ENCODE data around the gene ZNF648.
A peak's percentile ranks its signal among the peaks of the same experiment; 100 is the strongest.

Gene ZNF648

GRCh38 chr1:182065126-182065845, 3.8 kb upstream of the ZNF648 start:
- TF ChIP-seq POLR2A (IDR thresholded peaks at IDR 0.05; ENCODE audit: low read depth, low read length) (no peak), POLR2AphosphoS5 (IDR thresholded peaks at IDR 0.05; ENCODE audit: low read depth, low read length) (no peak), TAF1 (IDR thresholded peaks at IDR 0.05; ENCODE audit: borderline replicate concordance, low read depth, low read length) (no peak)
- FAIRE-seq (no peak), DNase-seq (ENCODE audit: insufficient read length) (no peak)

DNA sequence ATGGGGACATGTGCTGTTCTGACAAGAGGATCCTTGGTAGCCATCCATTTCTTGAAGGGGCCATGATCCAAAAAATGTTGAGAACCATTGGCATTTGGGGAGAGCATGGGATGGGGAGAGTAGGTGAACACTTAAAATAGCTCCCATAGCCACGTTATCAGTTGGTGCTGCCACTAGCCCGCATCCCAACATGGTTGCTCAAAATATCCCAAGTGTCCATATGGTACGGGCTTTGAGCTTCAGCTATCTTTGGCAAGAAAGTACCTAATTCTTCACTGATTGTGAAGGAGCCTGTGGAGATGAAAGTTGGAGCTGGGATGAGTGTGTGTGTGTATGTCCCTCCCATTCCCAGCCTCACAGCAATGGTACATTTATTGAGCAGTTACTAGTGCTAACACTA, 3.1 kb upstream of the ZNF648 start:
- no peak for TF ChIP-seq TAF1 (IDR thresholded peaks at IDR 0.05; ENCODE audit: borderline replicate concordance, low read depth, low read length)
- TF ChIP-seq POLR2AphosphoS5 (IDR thresholded peaks at IDR 0.05; ENCODE audit: low read depth, low read length): no peak
- no peak for TF ChIP-seq POLR2A (IDR thresholded peaks at IDR 0.05; ENCODE audit: low read depth, low read length)
- FAIRE-seq: no peak
- DNase-seq (ENCODE audit: insufficient read length): no peak

DNA sequence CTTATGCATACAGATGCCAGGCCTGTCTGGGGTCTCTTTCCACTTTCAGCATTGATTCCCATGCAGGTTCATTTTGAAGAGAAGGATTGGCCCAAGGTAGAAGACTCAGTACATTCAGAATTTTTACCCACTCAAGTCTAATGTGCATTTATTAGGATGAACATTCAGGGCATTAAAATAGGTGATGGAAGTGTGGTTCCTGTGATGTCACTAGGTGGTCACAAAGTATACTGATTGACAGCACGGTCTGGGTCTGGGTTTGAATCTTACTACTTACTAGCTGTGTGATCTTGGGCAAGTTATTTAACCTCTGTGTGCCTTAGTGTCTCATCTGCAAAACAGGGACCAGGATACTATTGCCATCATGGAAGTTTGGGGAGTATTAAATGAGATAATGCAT, 711 bp upstream of the ZNF648 start:
- no peak for DNase-seq (ENCODE audit: insufficient read length)
- TF ChIP-seq TAF1 (IDR thresholded peaks at IDR 0.05; ENCODE audit: borderline replicate concordance, low read depth, low read length) (no peak), POLR2A (IDR thresholded peaks at IDR 0.05; ENCODE audit: low read depth, low read length) (no peak)
- FAIRE-seq: no peak

GRCh38 chr1:182060877-182061276, 635 bp downstream of the ZNF648 start:
- FAIRE-seq (no peak), DNase-seq (ENCODE audit: insufficient read length) (no peak)
- TF ChIP-seq POLR2A (IDR thresholded peaks at IDR 0.05; ENCODE audit: low read depth, low read length): no peak

DNA sequence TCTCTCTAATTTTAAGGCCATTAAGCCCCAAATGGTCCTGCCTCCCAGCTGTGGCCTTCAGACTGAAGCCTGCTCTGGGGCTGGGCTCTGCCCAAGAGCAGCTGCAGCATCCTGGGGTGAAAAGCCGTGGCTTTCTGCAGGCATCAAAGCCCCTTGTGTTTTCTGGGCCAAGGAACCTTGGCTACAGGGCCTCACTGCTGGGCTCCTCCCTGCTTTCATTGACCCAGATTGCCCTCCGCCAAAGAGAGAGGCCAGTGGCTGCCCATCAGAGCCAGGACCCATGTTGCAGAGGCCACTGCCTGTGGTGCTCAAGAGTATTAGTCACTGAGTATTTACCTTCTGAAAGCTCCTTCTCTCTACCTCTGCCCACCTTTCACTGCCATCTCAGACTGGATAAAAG, 1.6 kb downstream of the ZNF648 start:
- TF ChIP-seq TAF1 (IDR thresholded peaks at IDR 0.05; ENCODE audit: borderline replicate concordance, low read depth, low read length): no peak
- DNase-seq (ENCODE audit: insufficient read length) (no peak), FAIRE-seq (no peak)

DNA sequence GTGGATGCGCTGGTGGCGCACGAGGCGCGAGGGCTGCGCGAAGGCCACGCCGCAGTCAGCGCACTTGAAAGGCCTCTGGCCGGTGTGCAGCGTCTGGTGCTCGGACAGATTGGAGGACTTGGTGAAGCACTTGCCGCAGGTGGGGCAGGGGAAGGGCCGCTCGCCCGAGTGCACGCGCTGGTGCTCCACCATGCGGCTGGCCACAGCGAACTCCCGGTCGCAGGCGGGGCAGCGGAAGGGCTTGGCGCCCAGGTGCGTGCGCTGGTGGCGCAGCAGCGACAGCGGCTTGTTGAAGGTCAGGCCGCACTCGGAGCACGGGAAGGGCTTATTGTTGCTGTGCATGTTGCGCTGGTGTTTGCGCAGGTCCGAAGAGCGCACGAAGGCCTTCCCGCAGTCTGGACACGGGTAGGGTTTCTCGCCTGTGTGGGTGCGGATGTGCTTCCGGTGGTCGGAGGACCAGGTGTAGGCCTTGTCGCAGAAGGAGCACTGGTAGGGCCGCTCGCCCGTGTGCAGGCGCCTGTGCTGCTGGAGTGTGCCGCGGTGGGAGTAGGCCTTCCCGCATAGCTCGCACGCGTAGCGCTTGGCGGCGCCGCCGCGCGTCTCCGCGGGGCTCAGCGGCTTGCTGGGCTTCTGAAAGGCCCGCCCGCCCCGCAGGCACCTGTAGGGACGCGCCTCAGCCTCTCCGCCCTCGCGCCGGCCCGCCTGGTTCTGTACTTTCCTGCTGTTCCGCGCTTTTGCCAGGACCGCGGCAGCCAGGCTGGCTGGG, 4.7 kb downstream of the ZNF648 start:
- TF ChIP-seq TAF1 (IDR thresholded peaks at IDR 0.05; ENCODE audit: borderline replicate concordance, low read depth, low read length): no peak
- no peak for TF ChIP-seq POLR2AphosphoS5 (IDR thresholded peaks at IDR 0.05; ENCODE audit: low read depth, low read length)
- no peak for TF ChIP-seq POLR2A (IDR thresholded peaks at IDR 0.05; ENCODE audit: low read depth, low read length)
- no peak for DNase-seq (ENCODE audit: insufficient read length)
- FAIRE-seq: no peak

DNA sequence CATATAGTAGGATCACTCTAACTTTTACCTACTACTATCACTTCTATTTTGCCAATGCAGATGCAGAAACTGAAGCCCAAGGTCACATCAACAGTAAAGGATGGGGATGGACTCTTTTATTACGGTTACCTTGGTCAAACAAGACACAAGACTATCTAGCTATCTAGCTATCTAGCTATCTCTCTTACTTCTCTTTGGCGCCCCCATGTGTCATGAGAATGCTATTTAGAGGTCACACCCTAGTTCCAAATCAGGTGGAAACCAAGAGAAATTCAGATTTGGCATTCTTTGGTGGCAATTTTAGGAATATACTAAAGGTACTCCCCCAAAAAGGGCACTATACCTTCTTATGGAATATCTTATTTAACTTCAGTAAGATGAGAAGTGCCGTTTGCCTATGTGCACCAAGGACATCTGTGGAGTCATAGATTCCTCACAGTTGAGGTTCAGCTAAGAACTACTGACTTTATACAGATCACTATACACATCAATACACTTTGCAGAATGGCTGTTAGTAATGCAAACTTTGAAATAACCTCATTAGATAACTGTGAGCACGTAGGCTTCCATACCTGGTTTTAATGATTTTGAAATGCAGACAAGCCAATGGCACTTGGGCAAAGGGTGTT, 6.7 kb downstream of the ZNF648 start:
- no peak for DNase-seq (ENCODE audit: insufficient read length)
- peak; percentile 74 for FAIRE-seq
- no peak for TF ChIP-seq POLR2AphosphoS5 (IDR thresholded peaks at IDR 0.05; ENCODE audit: low read depth, low read length)

- no peak for DNase-seq (ENCODE audit: insufficient read length)
- TF ChIP-seq POLR2A (IDR thresholded peaks at IDR 0.05; ENCODE audit: low read depth, low read length): no peak
- no peak for TF ChIP-seq TAF1 (IDR thresholded peaks at IDR 0.05; ENCODE audit: borderline replicate concordance, low read depth, low read length)
- TF ChIP-seq POLR2AphosphoS5 (IDR thresholded peaks at IDR 0.05; ENCODE audit: low read depth, low read length): no peak
- FAIRE-seq: no peak
Observed at GRCh38 chr1:182052355-182052754, 9.2 kb downstream of the ZNF648 start.

GRCh38 chr1:182051938-182052337, 9.6 kb downstream of the ZNF648 start:
- TF ChIP-seq TAF1 (IDR thresholded peaks at IDR 0.05; ENCODE audit: borderline replicate concordance, low read depth, low read length) (no peak), POLR2A (IDR thresholded peaks at IDR 0.05; ENCODE audit: low read depth, low read length) (no peak), POLR2AphosphoS5 (IDR thresholded peaks at IDR 0.05; ENCODE audit: low read depth, low read length) (no peak)

DNA sequence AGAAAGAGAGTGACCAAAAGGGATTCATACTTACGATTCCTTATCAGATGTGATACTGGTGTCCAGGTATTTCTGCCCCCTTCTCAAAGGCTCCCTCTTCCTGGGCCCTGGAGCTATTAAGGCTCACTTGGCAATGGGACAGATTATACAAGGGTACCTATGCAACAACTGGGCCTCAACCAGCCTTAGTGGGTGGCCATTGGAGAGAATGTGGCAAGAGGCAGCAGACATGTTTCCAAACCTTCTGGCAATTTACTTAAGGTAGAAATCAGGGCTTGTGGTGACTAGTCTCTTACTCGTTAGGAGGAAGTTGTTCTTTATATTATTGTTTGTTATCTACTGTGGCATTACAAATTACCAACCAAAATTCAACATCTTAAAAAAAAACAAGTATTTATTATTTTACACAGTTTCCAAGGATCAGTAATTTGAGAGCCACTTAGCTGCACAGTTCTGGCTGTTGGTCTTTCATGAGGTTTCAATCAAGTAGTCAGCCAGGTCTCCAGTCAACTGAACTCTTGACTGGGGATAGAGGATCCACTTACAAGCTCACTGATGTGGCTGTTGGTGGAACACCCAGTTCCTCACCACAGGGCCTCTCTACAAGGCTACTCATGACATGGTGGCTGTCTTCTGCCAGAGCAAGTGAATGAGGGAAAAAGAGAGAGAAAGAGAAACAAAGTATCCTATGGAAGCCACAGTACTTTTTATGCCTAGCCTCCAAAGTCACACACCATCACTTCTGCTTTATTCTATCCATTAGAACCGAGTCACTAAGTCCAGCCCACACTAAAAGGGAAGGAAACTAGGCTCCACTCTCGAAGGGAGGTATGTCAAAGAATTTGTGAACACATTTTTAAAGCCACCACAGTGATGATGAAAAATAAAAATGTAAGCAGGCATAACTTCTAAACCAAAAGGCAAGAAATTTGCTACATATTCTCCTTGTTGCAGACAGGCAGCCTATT, 10.7 kb downstream of the ZNF648 start:
- FAIRE-seq (no peak), DNase-seq (ENCODE audit: insufficient read length) (no peak)
- TF ChIP-seq POLR2AphosphoS5 (IDR thresholded peaks at IDR 0.05; ENCODE audit: low read depth, low read length): no peak
- TF ChIP-seq POLR2A (IDR thresholded peaks at IDR 0.05; ENCODE audit: low read depth, low read length): no peak
- TF ChIP-seq TAF1 (IDR thresholded peaks at IDR 0.05; ENCODE audit: borderline replicate concordance, low read depth, low read length): no peak

More at GRCh38 chr1:182051938-182052337, 9.6 kb downstream of the ZNF648 start:
- DNase-seq (ENCODE audit: insufficient read length) (no peak), FAIRE-seq (no peak)

GRCh38 chr1:182048562-182048961, 12.9 kb downstream of the ZNF648 start:
- TF ChIP-seq POLR2AphosphoS5 (IDR thresholded peaks at IDR 0.05; ENCODE audit: low read depth, low read length) (no peak), POLR2A (IDR thresholded peaks at IDR 0.05; ENCODE audit: low read depth, low read length) (no peak), TAF1 (IDR thresholded peaks at IDR 0.05; ENCODE audit: borderline replicate concordance, low read depth, low read length) (no peak)
- FAIRE-seq: no peak
- no peak for DNase-seq (ENCODE audit: insufficient read length)

Data from GM12892 (cell line).